GM23338 (cell line): ENCODE measurements around the gene PGAM5. TPM values are rescaled to one million over a fixed set of nuclear protein-coding genes. Genes with fewer than 3 reads are reported as not detected.

Experiments used
- ATAC-seq: fragments of 200-7000 bp; cut with Tn5 transposase; 3 replicates; pipeline ENCODE4 v1.9.1; 2020
- DNase-seq: peaks from one replicate; pipeline ENCODE4 v3.0.0-alpha.2; 2015; ENCODE audit warnings: low spot score
- H2AFZ ChIP-seq: fragments of 200-600 bp; sonication (generic); 2 replicates; pipeline ENCODE4 v1.8.0; 2016; ENCODE audit warnings: antibody characterized with exemption, mild to moderate bottlenecking, moderate library complexity
- H3F3A ChIP-seq: fragments of 200-600 bp; sonication (generic); replicated peaks from 2 replicates; pipeline ENCODE4 v1.8.0; 2017; ENCODE audit warnings: antibody characterized with exemption, mixed run types, low read depth
- H3K27ac ChIP-seq: fragments of 200-600 bp; sonication (generic); 2 replicates; pipeline ENCODE4 v1.6.1; 2016; ENCODE audit warnings: low read depth
- H3K27me3 ChIP-seq: fragments of 200-600 bp; sonication (generic); 2 replicates; pipeline ENCODE4 v1.8.0; 2016; ENCODE audit warnings: mild to moderate bottlenecking, mixed run types, moderate library complexity; ENCODE audit not compliant: insufficient read depth
- H3K36me3 ChIP-seq: fragments of 200-600 bp; sonication (generic); 2 replicates; pipeline ENCODE4 v1.8.0; 2016; ENCODE audit warnings: mild to moderate bottlenecking; ENCODE audit not compliant: insufficient read depth
- H3K4me1 ChIP-seq: fragments of 200-600 bp; sonication (generic); 2 replicates; pipeline ENCODE4 v1.8.0; 2016; ENCODE audit warnings: mild to moderate bottlenecking, moderate library complexity; ENCODE audit not compliant: insufficient read depth
- H3K4me2 ChIP-seq: fragments of 200-600 bp; sonication (generic); 2 replicates; pipeline ENCODE4 v1.7.1; 2017; ENCODE audit warnings: mixed run types
- H3K4me3 ChIP-seq: fragments of 200-600 bp; sonication (generic); 2 replicates; pipeline ENCODE4 v1.6.1; 2016; ENCODE audit warnings: mixed run types
- H3K79me2 ChIP-seq: fragments of 200-600 bp; sonication (generic); replicated peaks from 2 replicates; pipeline ENCODE4 v1.8.0; 2017; ENCODE audit warnings: mild to moderate bottlenecking; ENCODE audit not compliant: insufficient read depth
- H3K9me2 ChIP-seq: fragments of 200-600 bp; sonication (generic); 2 replicates; pipeline ENCODE4 v1.8.0; 2017; ENCODE audit not compliant: insufficient read depth
- H4K20me1 ChIP-seq: fragments of 200-600 bp; sonication (generic); replicated peaks from 2 replicates; pipeline ENCODE4 v1.8.0; 2017; ENCODE audit warnings: mild to moderate bottlenecking; ENCODE audit not compliant: insufficient read depth
- H3K27ac Mint-ChIP-seq: 2 replicates; pipeline ENCODE4 v1.8.0; 2020; ENCODE audit warnings: inconsistent platforms, mild to moderate bottlenecking, moderate library complexity, mixed read lengths
- H3K27me3 Mint-ChIP-seq: 3 replicates; pipeline ENCODE4 v1.8.0; 2022; ENCODE audit warnings: low read depth, mild to moderate bottlenecking, moderate library complexity, mixed read lengths, inconsistent platforms; ENCODE audit not compliant: insufficient read depth, poor library complexity
- H3K36me3 Mint-ChIP-seq: 3 replicates; pipeline ENCODE4 v1.8.0; 2021; ENCODE audit warnings: low read depth, mild to moderate bottlenecking, inconsistent platforms, moderate library complexity, mixed read lengths
- H3K4me1 Mint-ChIP-seq: 3 replicates; pipeline ENCODE4 v1.8.0; 2020; ENCODE audit warnings: mild to moderate bottlenecking, inconsistent platforms, mixed read lengths
- H3K4me3 Mint-ChIP-seq: 3 replicates; pipeline ENCODE4 v1.8.0; 2021; ENCODE audit warnings: moderate library complexity, mild to moderate bottlenecking, inconsistent platforms, mixed read lengths
- H3K9me3 Mint-ChIP-seq: 3 replicates; pipeline ENCODE4 v1.8.0; 2020; ENCODE audit warnings: moderate library complexity, mild to moderate bottlenecking, inconsistent platforms, mixed read lengths
- EZH2 ChIP-seq: fragments of 200-600 bp; sonication (generic); IDR thresholded peaks from one replicate; pipeline ENCODE4 v1.8.0; 2017; ENCODE audit warnings: antibody characterized with exemption, mild to moderate bottlenecking, low read depth; ENCODE audit not compliant: unreplicated experiment
- EZH2phosphoT487 ChIP-seq: fragments of 200-600 bp; sonication (generic); IDR thresholded peaks from one replicate; pipeline ENCODE4 v1.8.1; 2018; ENCODE audit warnings: antibody characterized with exemption; ENCODE audit not compliant: unreplicated experiment
- JUNB ChIP-seq: IDR thresholded peaks from one replicate; pipeline ENCODE4 v1.6.1; 2016; ENCODE audit warnings: antibody characterized with exemption; ENCODE audit not compliant: unreplicated experiment
- NANOG ChIP-seq: IDR thresholded peaks from 2 replicates; pipeline ENCODE4 v1.6.1; 2016; ENCODE audit warnings: antibody characterized with exemption, borderline replicate concordance
- POLR2AphosphoS5 ChIP-seq: IDR thresholded peaks from 2 replicates; pipeline ENCODE4 v1.6.1; 2016; ENCODE audit warnings: antibody characterized with exemption, low read depth
- STAT1 ChIP-seq: IDR thresholded peaks from one replicate; pipeline ENCODE4 v1.6.1; 2016; ENCODE audit warnings: antibody characterized with exemption; ENCODE audit not compliant: unreplicated experiment
- ZNF114 ChIP-seq: fragments of 250-450 bp; sonication (Bioruptor Pico); IDR thresholded peaks from 2 replicates; pipeline ENCODE4 v1.5.0; 2020; ENCODE audit warnings: mild to moderate bottlenecking, moderate library complexity
- ZNF331 ChIP-seq: fragments of 250-450 bp; sonication (Bioruptor Pico); IDR thresholded peaks from 2 replicates; pipeline ENCODE4 v1.5.0; 2020; ENCODE audit warnings: low read depth, mild to moderate bottlenecking, moderate library complexity
- polyA plus RNA-seq: library from polyadenylated mRNA; unstranded; fragments of >200 nt; fragmentation: Nextera tagmentation; extraction: Ambion mirVana; gene quantifications from 2 replicates; pipeline ENCODE4 v1.2.1, GENCODE V29; 2016
- total RNA-seq: library from RNA; depleted of rRNA; stranded (reverse); fragments of >200 nt; shearing (Covaris generic); gene quantifications from 2 replicates; pipeline ENCODE4 v1.2.3, GENCODE V29; 2014
- TF ChIP-seq, protein P1 (sequence below): fragments of 250-450 bp; sonication (Bioruptor Pico); IDR thresholded peaks from 2 replicates; pipeline ENCODE4 v1.5.0; 2020; ENCODE audit warnings: mild to moderate bottlenecking, moderate library complexity
- TF ChIP-seq, protein P2 (sequence below), 2 experiments: fragments of 200-600 bp in 1 of 2; sonication (generic) in 1 of 2; conservative IDR thresholded peaks; 2 replicates each; pipeline versions ENCODE4 v1.5.1 to v1.6.1; 2016 to 2017; ENCODE audit warnings: antibody characterized with exemption in 2 of 2, low read depth in 2 of 2, mild to moderate bottlenecking in 2 of 2, moderate library complexity in 1 of 2

The PGAM5 gene
- total and polyA plus RNA-seq, 2 experiments from 2014 or later: 31.1 to 108 TPM

DNA sequence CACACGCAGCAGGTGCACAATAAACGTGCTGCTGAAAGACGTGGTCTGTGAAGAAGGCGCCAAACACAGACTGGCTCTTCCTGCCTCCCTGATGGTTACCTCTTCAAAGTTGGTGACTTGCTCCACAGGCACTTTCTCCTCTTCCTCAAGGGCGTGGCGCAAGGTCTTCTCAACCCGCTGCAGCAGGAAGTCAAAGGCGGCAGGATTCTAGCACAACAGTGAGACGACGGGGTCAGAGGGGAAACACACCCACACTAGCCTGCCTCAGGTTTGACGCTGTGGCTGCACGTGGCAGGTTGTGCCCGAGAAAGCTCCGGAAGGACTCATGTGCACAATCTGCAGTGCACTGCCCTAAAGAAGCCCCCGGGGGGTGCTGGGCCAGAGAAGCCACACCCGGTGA, 38.5 kb upstream of the PGAM5 start:
- Mint-ChIP-seq H3K4me3 (no peak overlapping the region), H3K27me3 (peaks cover 1% of the 10 kb centered on the region)

DNA sequence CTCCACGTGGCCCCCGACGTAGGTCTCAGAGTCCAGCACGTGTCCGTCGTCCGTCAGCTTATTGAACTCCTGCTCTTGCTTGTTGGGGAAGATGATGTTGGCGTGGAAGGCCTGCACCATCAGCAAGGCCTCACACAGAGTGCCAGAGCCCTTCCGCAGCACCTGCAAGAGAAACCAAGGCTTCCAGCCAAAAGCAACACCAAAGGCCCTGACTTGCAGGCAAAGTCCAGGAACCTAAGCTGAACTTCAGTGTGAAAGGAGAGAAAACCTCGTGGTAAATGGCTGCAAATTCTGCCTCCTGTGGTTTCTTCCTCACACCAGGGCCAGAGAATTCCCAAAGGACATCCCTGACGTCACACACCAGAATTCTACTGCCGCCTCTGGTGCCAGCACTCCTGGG, 38.0 kb upstream of the PGAM5 start:
- Histone ChIP-seq H3K79me2 (no peaks in the 10 kb centered on the region), H4K20me1 (peaks cover 20% of the 10 kb centered on the region), H3F3A (no peaks in the 10 kb centered on the region), H3K9me2 (no peaks in the 10 kb centered on the region), H3K27me3 (no peaks in the 10 kb centered on the region), H3K4me2 (no peak overlapping the region), H3K4me1 (no peaks in the 10 kb centered on the region), H3K36me3 (peaks cover 46% of the 10 kb centered on the region), H2AFZ (no peak overlapping the region), H3K27ac (no peak overlapping the region), H3K4me3 (no peak overlapping the region)
- Mint-ChIP-seq H3K27ac (no peak overlapping the region), H3K9me3 (no peaks in the 10 kb centered on the region), H3K36me3 (peaks cover 89% of the 10 kb centered on the region), H3K4me1 (no peaks in the 10 kb centered on the region), H3K4me3 (no peak overlapping the region), H3K27me3 (peaks cover 1% of the 10 kb centered on the region)
- no peak for ATAC-seq
- no peak for DNase-seq
- TF ChIP-seq ZNF114 (CRISPR knock-in tag) (no peak), NANOG (no peak), POLR2AphosphoS5 (no peak), JUNB (no peak), STAT1 (no peak), ZNF331 (no peak), EZH2 (no peak), EZH2phosphoT487 (no peak)
- TF ChIP-seq, protein P1, sequence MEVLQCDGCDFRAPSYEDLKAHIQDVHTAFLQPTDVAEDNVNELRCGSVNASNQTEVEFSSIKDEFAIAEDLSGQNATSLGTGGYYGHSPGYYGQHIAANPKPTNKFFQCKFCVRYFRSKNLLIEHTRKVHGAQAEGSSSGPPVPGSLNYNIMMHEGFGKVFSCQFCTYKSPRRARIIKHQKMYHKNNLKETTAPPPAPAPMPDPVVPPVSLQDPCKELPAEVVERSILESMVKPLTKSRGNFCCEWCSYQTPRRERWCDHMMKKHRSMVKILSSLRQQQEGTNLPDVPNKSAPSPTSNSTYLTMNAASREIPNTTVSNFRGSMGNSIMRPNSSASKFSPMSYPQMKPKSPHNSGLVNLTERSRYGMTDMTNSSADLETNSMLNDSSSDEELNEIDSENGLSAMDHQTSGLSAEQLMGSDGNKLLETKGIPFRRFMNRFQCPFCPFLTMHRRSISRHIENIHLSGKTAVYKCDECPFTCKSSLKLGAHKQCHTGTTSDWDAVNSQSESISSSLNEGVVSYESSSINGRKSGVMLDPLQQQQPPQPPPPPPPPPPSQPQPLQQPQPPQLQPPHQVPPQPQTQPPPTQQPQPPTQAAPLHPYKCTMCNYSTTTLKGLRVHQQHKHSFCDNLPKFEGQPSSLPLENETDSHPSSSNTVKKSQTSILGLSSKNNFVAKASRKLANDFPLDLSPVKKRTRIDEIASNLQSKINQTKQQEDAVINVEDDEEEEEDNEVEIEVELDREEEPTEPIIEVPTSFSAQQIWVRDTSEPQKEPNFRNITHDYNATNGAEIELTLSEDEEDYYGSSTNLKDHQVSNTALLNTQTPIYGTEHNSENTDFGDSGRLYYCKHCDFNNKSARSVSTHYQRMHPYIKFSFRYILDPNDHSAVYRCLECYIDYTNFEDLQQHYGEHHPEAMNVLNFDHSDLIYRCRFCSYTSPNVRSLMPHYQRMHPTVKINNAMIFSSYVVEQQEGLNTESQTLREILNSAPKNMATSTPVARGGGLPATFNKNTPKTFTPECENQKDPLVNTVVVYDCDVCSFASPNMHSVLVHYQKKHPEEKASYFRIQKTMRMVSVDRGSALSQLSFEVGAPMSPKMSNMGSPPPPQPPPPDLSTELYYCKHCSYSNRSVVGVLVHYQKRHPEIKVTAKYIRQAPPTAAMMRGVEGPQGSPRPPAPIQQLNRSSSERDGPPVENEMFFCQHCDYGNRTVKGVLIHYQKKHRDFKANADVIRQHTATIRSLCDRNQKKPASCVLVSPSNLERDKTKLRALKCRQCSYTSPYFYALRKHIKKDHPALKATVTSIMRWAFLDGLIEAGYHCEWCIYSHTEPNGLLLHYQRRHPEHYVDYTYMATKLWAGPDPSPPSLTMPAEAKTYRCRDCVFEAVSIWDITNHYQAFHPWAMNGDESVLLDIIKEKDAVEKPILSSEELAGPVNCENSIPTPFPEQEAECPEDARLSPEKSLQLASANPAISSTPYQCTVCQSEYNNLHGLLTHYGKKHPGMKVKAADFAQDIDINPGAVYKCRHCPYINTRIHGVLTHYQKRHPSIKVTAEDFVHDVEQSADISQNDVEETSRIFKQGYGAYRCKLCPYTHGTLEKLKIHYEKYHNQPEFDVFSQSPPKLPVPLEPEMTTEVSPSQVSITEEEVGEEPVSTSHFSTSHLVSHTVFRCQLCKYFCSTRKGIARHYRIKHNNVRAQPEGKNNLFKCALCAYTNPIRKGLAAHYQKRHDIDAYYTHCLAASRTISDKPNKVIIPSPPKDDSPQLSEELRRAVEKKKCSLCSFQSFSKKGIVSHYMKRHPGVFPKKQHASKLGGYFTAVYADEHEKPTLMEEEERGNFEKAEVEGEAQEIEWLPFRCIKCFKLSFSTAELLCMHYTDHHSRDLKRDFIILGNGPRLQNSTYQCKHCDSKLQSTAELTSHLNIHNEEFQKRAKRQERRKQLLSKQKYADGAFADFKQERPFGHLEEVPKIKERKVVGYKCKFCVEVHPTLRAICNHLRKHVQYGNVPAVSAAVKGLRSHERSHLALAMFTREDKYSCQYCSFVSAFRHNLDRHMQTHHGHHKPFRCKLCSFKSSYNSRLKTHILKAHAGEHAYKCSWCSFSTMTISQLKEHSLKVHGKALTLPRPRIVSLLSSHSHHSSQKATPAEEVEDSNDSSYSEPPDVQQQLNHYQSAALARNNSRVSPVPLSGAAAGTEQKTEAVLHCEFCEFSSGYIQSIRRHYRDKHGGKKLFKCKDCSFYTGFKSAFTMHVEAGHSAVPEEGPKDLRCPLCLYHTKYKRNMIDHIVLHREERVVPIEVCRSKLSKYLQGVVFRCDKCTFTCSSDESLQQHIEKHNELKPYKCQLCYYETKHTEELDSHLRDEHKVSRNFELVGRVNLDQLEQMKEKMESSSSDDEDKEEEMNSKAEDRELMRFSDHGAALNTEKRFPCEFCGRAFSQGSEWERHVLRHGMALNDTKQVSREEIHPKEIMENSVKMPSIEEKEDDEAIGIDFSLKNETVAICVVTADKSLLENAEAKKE (CRISPR knock-in tag): no peak
- TF ChIP-seq, protein P2, sequence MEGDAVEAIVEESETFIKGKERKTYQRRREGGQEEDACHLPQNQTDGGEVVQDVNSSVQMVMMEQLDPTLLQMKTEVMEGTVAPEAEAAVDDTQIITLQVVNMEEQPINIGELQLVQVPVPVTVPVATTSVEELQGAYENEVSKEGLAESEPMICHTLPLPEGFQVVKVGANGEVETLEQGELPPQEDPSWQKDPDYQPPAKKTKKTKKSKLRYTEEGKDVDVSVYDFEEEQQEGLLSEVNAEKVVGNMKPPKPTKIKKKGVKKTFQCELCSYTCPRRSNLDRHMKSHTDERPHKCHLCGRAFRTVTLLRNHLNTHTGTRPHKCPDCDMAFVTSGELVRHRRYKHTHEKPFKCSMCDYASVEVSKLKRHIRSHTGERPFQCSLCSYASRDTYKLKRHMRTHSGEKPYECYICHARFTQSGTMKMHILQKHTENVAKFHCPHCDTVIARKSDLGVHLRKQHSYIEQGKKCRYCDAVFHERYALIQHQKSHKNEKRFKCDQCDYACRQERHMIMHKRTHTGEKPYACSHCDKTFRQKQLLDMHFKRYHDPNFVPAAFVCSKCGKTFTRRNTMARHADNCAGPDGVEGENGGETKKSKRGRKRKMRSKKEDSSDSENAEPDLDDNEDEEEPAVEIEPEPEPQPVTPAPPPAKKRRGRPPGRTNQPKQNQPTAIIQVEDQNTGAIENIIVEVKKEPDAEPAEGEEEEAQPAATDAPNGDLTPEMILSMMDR (conservative IDR thresholded peaks at IDR 0.05; ENCODE audit: low read depth in 2 of 2): no peak

More for the DNA sequence above, 38.5 kb upstream of the PGAM5 start:
- no peak for DNase-seq
- no peak overlapping the region for H3K4me2 ChIP-seq
- no peaks in the 10 kb centered on the region for H3K79me2 ChIP-seq
- H3K4me1 ChIP-seq: no peaks in the 10 kb centered on the region
- no peaks in the 10 kb centered on the region for H3F3A ChIP-seq
- no peaks in the 10 kb centered on the region for H3K9me2 ChIP-seq
- no peaks in the 10 kb centered on the region for H3K9me3 Mint-ChIP-seq
- H3K4me3 ChIP-seq: no peak overlapping the region
- H3K27ac Mint-ChIP-seq: no peak overlapping the region
- H3K27ac ChIP-seq: no peak overlapping the region
- H3K36me3 ChIP-seq: peaks cover 46% of the 10 kb centered on the region
- no peaks in the 10 kb centered on the region for H3K27me3 ChIP-seq
- H2AFZ ChIP-seq: no peak overlapping the region
- H3K4me1 Mint-ChIP-seq: no peaks in the 10 kb centered on the region
- no peak for ATAC-seq
- peaks cover 15% of the 10 kb centered on the region for H4K20me1 ChIP-seq
- peaks cover 89% of the 10 kb centered on the region for H3K36me3 Mint-ChIP-seq
- TF ChIP-seq JUNB: no peak
- TF ChIP-seq, protein P2 (conservative IDR thresholded peaks at IDR 0.05; ENCODE audit: low read depth in 2 of 2): no peak
